Endothelial cell of coronary artery (primary cell): ENCODE results near the gene GJC1. TPM values are rescaled to one million over a fixed set of nuclear protein-coding genes. Genes with fewer than 3 reads are reported as not detected.

Experiments
- total RNA-seq: library from RNA; depleted of rRNA; stranded (reverse); fragments of >200 nt; gene quantifications from 2 replicates; pipeline ENCODE4 v1.2.3, GENCODE V29; 2014

Gene GJC1
- total RNA-seq = 7.0 and 7.8 TPM in 2 replicates

DNA sequence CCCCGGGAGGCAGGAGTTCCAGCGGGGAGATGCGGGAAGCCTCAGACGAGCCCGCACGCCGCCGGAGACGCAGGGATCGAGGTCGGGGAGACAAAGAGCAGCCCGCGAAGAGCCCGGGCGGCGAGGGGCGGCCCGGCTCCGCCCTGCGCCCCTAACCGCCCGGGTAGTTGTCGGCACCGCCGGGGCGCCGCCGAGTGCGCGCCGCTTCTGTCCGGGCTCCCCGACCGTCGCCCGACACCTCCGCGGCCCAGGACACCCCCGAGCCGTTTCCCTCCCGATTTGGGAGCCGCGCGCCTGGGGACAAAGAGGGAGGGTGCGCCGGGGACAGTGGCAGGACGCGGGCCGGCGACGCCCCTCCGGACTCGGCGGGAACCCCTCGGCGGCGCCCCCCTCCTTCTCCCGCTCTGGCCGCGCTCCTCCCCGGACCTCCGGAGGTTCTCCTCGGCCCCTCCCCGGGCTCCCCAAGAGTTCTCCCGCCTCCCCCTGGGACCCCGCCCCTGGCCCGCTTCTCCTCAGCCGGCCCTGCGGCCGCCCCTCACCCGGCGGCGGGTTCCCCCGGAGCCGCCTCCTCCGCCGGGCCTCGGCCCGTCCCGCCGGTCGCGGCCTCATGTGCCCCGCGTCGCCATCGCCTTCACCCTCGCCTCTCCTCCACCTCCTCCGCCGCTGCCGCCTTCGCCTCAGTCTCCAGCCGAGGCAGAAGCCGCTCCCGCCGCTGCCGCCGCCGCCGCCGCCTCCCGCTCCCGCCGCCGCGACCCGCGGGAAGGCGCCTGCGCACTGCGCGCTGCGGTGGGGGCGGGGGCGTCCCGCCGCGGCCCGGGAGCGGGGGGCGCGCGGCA lies at the start of gene GJC1:
TSS of gene GJC1 (minus strand) at position 765 of the 836 bp plus-strand sequence. CDS start 24,470 bp downstream, outside the sequence.

DNA sequence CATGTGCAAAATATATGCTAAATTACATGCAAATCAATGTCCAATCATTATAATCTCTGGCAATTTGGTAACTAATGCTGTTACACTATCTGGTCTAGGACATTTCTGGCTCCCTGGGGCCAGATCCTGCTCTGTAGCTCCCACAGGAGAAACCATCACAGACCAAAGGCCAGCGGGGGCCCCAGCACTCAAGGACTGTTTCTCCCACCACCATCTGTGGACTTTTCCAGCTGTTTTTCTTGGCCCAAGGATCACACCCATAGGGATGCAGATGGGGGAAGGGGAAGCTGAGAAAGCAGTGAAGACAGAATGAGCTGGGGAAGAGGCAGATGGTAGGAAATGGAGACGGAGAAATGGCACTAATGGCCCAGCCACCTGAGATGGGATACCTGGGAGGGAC lies 17.5 kb upstream of the GJC1 start, which contains the start of gene HIGD1B:
TSS of gene HIGD1B (plus strand) at position 298 of the 400 bp plus-strand sequence. CDS start 270 bp downstream, outside the sequence.

DNA sequence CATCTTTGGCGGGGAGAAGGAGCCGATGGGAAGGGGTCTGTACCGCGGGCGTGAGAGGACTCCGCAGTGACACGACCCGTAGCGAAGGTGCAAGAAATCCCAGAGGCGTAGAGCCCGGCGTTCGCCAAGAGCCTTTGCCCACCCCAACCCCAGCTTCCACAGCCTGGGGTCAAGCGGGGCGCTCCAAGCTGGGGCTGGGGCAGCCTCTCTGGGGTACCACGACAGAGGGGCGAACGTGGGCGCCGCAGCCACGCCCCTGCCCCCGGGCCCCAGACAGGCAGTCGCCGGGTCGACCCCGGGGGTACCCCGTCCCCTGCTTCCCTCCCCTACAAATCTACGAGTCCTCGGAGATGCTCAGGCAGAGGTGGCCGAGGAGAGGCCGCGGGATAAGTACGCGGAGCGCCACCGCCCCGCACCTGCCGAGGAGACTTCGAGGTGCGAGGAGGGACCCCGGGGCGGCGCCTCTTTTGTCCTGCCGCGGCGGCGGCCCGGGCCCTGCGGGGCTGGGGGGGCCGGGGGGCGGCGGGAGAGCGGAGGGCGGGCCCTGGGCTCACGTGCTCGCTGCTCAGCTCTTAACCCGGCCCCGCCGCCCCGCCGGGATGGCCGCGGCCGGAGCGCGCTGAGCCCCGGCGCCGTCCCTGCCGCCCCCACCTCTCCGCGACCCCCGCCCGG lies 71.5 kb downstream of the GJC1 start, which contains the start of gene ADAM11:
TSS of gene ADAM11 (plus strand) at position 575 of the 672 bp plus-strand sequence. CDS start 212 bp downstream, outside the sequence.

Other genes starting within 250 kb of the GJC1 start
- gene MEIOC, start 173.8 kb downstream of the GJC1 start, total RNA-seq = under 0.01 TPM in 1 of 2 replicates, not detected in the other
- 39.2 and 41.0 TPM in 2 replicates for gene CCDC43, start 140.5 kb downstream of the GJC1 start, total RNA-seq
- gene DBF4B, start 121.6 kb downstream of the GJC1 start, total RNA-seq = 3.3 and 4.3 TPM in 2 replicates
- gene ADAM11, start 71.3 kb downstream of the GJC1 start, total RNA-seq = 0.19 and 0.36 TPM in 2 replicates
- not detected in 2 replicates for gene HIGD1B, start 17.6 kb upstream of the GJC1 start, total RNA-seq
- 176 and 188 TPM in 2 replicates for gene EFTUD2, start 69.2 kb upstream of the GJC1 start, total RNA-seq
- 0.38 and 0.54 TPM in 2 replicates for gene GFAP, start 85.2 kb upstream of the GJC1 start, total RNA-seq
- gene KIF18B, start 117.5 kb upstream of the GJC1 start, total RNA-seq = 1.7 and 3.1 TPM in 2 replicates
- 0.09 TPM in 1 of 2 replicates, not detected in the other for gene C1QL1, start 138.0 kb upstream of the GJC1 start, total RNA-seq
- gene DCAKD, start 221.3 kb upstream of the GJC1 start, total RNA-seq = 26.7 and 27.0 TPM in 2 replicates
- gene NMT1, start 231.0 kb upstream of the GJC1 start, total RNA-seq = 58.7 and 58.9 TPM in 2 replicates